ENCODE results near the gene LYRM2.

DNA sequence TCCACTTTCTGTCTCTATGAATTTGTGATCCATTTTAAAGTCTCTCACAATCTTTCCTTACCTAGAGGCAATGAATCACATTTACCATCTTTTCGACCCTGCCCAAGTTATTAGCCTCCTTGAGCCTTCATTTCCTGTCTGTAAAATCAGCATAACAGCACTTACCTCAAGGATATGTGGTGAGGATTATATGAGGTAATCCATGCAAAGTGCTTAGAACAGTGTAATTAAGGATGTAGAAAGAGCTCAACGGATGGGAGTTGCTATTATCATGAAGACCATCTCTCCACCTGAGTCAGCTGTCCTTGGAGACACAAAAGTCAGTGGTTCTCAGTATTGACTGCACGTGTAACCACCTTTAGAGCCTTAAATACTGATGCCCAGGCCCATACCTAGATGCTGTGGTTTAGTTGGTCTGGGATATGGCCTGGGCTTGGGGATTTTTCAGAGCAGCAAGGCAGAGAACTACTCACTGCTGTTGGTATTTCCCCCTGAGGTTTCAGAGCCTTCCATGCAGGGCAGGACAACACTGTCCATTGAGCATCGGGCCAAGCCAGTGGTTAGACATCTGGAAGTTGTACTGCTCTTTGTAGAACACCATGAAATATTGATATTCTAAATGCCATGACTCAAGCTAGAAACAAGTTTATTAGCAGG, 55.8 kb downstream of the LYRM2 start:
- TF ChIP-seq, protein P1, sequence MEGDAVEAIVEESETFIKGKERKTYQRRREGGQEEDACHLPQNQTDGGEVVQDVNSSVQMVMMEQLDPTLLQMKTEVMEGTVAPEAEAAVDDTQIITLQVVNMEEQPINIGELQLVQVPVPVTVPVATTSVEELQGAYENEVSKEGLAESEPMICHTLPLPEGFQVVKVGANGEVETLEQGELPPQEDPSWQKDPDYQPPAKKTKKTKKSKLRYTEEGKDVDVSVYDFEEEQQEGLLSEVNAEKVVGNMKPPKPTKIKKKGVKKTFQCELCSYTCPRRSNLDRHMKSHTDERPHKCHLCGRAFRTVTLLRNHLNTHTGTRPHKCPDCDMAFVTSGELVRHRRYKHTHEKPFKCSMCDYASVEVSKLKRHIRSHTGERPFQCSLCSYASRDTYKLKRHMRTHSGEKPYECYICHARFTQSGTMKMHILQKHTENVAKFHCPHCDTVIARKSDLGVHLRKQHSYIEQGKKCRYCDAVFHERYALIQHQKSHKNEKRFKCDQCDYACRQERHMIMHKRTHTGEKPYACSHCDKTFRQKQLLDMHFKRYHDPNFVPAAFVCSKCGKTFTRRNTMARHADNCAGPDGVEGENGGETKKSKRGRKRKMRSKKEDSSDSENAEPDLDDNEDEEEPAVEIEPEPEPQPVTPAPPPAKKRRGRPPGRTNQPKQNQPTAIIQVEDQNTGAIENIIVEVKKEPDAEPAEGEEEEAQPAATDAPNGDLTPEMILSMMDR (IDR thresholded peaks at IDR 0.05; ENCODE audit: low read length) = no peak
- no peak for TF ChIP-seq EZH2phosphoT487 (IDR thresholded peaks at IDR 0.05; ENCODE audit: low read length)

Data from MM.1S (cell line).